Stimulated activated CD8-positive, alpha-beta memory T cell treated with anti-CD3 and anti-CD28 coated beads, Interleukin-7, amount 100 ng/mL, for 1 hour (primary cell): Measurements from ENCODE around the gene SYNGR3.
"Not testable (repeated sequence)": the region's sequence is repeated elsewhere in the genome, so short reads cannot be mapped to it uniquely, and the experiment has no call there.

Source experiments
- DNase-seq, 2 donors: peaks; one replicate each; pipeline ENCODE4 v3.0.0-alpha.2; 2020; ENCODE audit warnings: low read depth in 2 of 2

Gene SYNGR3

DNA sequence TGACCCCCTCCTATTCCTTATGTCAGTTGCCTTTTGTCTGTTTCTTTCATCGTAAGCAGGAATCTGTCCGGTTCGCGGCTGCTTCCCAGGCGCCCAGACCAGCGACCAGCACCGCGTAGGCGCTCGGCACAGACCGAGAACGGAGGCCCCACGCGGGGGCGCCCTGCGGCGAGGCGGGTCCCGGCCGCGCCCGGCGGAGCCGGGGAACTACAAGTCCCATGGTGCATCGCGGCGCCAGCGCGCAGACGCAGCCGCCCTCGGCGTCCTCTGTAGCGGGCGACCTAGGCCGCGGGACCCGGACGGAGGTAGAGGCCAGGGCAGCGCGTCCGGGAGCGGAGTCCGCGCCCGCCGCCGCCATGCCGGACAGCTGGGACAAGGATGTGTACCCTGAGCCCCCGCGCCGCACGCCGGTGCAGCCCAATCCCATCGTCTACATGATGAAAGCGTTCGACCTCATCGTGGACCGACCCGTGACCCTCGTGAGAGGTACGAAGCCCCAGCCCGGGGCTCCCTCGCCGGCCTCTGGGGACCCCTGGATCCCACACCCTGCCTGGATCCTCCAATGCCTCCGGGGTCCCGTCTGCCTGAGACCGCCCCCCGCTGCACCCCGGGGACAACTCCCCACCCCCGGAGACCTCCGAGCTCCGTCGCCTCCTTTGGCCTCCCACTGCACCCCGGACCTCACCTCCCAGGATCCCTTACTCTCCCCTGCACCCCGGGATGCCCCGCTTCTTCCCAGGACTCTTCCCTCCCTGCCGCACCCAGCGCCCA lies 30.3 kb upstream of the SYNGR3 start, which contains the start of gene NDUFB10:
Gene NDUFB10, plus strand, starts transcription at position 270 of the 771 bp plus-strand sequence. Its CDS starts 87 bp downstream, at position 357.
- DNase-seq: peak; percentile 77 to 88

- no peak for DNase-seq
Measured at GRCh38 chr16:1960665-1961630, 28.8 kb upstream of the SYNGR3 start.

DNA sequence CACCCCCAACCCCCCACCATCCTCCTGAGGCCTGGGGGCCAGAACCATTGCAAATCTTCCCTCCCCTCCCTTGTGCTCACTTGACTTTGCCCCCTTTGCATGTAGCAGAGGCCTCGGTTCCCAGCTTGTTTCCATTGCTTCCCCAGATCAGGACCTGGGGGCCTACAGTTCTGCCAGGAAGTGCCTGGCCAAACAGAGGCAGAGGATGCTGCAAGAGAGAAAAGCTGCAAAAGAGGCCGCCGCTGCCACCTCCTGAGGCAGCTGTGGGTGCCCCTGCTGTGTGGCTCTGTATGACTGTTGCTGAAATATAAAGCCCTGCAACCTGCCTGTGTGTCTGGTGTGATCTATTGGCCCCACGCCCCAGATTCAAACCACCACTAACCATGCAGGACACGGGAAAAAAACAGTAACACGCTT lies 28.1 kb upstream of the SYNGR3 start:
- no peak for DNase-seq

DNA sequence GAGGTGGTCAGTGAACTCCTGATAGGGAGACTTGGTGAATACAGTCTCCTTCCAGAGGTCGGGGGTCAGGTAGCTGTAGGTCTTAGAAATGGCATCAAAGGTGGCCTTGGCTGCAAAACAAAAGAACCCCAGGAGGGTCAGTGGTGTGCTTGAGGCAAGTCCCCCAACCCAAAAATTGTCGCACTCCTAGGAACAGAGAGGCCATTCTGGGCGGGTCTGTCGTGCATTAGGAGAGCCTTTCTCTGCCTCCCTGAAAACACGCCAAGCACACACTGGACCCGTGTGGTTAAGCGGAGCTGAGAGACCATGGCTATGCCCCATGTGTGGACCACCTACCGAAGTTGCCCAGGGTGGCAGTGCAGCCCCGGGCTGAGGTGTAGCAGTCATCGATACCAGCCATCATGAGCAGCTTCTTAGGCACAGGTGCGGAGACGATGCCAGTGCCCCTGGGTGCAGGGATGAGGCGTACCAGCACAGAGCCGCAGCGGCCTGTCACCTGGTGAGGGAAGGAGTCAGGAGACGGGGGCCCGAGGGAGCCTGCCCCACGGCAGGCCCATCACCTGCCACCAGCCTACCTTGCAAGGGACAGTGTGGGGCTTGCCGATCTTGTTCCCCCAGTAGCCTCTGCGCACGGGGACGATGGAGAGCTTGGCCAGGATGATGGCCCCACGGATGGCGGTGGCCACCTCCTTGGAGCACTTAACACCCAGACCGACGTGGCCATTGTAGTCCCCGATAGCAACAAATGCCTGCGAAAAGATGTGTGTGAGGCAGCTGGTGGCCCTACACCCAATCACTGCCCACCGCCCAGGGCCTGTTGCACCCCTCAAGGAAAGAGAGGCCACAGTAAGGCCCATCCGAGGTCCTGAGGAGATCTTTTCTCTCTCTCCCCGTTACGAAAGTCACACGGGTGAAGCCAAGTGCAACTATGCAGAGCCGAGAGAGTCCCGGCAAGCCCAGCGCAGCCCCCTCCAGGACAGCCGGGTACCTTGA lies 27.3 kb upstream of the SYNGR3 start:
- not testable (repeated sequence) for DNase-seq

DNA sequence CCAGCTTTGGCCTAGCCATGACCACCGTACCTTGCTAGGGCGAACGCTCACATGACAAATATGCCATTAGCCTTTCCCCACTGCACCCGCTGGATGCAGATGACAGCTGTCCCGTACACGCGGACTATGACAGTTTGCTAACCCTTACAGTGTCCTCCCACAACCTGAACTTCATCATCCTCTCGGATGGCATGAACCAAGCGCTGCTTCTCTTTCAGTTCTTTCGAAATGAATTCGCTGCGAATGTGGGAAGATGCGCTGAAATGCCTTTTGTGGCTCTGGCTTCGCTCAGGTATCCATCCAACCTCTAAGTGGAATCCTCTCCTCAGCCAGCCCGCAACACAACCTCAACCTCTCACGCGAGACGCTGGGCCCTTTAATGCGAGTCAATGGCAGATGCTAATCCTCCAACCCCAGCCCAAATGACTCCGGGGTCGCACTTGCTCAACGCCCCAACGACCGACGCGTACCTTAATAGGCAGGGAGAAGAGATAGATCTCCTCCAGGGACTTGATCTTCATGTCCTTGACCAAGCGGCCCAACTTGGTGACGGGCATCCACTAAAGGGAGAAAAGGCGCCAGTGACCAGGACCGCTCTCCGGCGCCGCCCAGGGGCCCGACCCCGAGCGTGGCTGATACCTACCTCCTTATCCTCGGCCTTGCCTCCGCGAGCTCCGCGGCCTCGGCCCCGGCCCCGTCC lies 25.8 kb upstream of the SYNGR3 start:
- DNase-seq: no peak

GRCh38 chr16:1964506-1965395 lies 25.0 kb upstream of the SYNGR3 start, which contains the start of gene RPS2:
TSS of gene RPS2 (minus strand) at chr16:1964826. CDS start at chr16:1964625, 201 bp downstream.
- peak; percentile 92 to 94 for DNase-seq

DNA sequence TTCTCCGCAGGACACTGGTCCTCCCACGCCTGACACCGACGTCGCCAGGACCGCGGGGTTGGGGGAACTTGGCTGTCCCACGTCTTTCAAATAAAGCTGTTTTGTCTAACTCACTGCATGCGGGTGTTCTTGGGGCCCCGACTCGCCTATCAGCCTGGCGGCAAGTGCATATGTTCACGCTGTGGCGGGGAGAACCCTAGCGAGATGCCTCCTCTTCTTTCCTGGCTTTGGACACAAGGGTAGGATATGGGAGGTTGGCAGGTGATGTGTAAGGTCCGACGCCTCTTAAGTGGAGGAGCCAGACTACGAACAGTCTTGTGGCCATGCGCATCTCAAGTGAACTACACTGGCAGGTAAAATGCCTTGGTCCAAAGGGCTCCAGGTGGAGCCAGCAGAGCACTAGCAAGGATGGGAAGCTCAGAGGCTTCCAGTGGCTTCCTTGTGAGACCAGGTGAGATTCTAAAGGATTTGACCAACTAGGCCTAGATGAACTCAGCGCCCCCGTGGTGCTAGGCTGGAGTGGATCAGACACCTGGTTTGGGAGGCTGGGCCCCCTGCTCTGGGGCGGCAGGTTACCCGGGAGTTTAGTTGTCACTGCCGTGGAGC lies 24.3 kb upstream of the SYNGR3 start:
- no peak for DNase-seq

DNA sequence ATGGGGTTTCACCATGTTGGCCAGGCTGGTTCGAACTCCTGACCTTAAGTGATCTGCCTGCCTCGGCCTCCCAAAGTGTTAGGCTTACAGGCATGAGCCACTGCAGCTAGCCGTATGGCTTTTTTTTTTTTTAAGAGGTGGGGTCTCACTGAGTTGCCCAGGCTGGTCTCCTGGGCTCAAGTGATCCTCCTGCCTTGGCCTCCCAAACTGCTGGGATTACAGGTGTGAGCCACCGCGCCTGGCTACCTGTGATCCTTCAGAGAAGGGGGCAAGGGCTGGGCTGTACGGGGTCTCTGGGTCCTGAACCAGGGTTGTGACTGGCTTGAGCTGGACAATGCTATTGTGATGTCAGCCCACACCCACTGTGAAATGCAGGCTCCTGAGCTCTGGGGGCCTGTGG lies 23.3 kb upstream of the SYNGR3 start, which contains the start of gene RNF151:
Gene RNF151, plus strand, starts transcription at position 397 of the 400 bp plus-strand sequence. CDS start 26 bp downstream, outside the sequence.
- no peak for DNase-seq

DNA sequence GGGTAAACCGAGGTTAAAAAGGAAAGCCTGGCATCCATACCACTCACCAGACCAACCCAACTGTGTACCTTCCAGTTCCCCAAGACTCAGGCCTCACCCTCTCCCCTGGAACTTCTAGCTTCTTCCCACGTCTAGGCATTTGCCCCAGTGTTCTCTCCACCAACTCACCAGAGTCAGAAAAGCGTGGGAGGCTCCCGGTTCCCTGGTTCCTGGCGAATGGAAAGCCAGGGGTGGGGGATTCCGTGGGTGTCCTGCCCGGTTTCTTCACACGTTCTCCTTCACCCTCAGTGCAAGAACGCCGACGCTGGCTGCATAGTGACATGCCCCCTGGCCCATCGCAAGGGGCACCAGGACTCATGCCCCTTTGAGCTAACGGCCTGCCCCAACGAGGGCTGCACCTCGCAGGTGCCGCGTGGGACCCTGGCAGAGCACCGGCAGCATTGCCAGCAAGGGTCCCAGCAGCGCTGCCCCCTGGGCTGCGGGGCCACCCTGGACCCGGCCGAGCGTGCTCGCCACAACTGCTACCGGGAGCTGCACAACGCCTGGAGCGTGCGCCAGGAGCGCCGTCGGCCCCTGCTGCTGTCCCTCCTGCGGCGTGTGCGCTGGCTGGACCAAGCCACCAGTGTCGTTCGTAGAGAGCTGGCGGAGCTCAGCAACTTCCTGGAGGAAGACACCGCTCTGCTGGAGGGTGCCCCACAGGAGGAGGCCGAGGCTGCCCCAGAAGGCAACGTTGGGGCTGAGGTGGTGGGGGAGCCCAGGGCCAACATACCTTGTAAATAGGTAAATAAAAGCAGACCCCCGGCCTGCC lies 21.4 kb upstream of the SYNGR3 start:
- no peak for DNase-seq

DNA sequence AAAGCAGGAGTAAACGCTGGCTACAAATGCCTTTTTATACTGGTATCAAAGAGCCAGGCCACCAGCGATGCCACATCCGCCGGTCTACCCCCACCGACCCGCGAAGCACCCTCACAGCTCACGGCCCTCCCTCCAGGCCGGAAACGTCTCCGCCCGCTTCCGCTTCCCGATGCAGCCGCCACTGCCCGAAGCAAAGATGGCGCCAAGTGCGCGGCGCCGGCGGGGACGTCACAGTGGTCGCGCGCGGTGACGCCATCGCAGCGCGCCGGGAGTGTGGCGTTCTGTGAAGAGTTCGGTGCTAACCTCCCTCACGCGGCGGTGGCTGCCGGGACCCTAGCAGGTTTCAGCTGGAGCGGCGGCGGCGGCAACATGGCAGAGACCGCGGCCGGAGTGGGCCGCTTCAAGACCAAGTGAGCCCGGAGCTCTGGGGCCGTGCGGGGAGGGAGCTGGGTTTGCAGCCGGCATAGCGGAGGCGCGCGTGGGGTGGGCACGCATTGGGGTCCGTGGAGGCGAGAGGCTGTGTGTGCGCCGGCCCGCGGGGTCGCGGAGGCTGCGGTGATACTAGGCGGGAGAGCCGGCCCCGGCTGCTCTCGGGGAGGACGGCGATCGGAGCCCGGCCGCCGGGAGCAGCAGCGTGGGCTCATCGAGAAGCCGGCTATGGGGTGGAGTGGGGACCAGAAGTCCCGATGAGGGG lies 17.8 kb upstream of the SYNGR3 start, which contains the start of gene TBL3:
Gene TBL3, plus strand, starts transcription at position 258 of the 694 bp plus-strand sequence. Its CDS starts 112 bp downstream, at position 370.
- DNase-seq: peak; percentile 91 to 95

- no peak for DNase-seq
Measured at GRCh38 chr16:1972490-1972877, 17.3 kb upstream of the SYNGR3 start.

GRCh38 chr16:1973461-1974156 lies 16.2 kb upstream of the SYNGR3 start:
- DNase-seq: no peak

GRCh38 chr16:1974157-1975070 lies 15.4 kb upstream of the SYNGR3 start:
- DNase-seq: no peak

DNA sequence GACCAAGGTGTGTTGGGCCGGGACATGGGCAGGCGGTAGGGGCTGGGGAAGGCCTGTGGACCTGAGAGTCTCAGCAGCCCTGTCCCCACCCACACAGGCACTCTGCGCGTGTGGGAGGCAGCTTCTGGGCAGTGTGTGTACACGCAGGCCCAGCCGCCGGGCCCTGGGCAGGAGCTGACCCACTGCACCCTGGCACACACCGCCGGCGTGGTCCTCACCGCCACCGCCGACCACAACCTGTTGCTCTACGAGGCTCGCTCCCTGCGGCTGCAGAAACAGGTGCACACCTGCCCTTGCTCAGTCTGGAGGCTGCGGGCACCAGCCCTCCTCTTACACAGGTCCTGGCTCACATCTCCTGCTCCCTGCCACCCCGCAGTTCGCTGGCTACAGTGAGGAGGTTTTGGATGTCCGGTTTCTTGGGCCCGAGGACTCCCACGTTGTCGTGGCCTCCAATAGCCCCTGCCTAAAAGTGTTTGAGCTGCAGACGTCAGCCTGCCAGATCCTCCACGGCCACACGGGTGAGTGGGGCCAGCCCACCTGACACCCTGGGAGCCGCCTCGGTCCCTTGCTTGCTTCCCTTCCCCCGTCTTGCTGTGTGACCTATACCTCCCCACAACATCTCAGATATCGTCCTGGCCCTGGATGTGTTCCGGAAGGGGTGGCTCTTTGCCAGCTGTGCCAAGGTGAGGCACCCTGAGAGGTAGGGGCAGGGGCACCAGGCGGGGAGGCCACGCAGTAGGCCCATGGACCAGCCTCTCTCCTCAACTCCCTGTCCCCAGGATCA lies 14.1 kb upstream of the SYNGR3 start:
- no peak for DNase-seq

- DNase-seq: no peak
Measured at GRCh38 chr16:1976216-1976520, 13.6 kb upstream of the SYNGR3 start.
